ENCODE results near the gene TP53AIP1. TPM values are rescaled to one million over a fixed set of nuclear protein-coding genes. Genes with fewer than 3 reads are reported as not detected.

TP53AIP1 gene
- total and polyA plus RNA-seq, 10 of the 15 experiments (the other 5 are each of a cell fraction or from before 2014, with no cell fraction given) = 0.01 TPM; not detected in 9

DNA sequence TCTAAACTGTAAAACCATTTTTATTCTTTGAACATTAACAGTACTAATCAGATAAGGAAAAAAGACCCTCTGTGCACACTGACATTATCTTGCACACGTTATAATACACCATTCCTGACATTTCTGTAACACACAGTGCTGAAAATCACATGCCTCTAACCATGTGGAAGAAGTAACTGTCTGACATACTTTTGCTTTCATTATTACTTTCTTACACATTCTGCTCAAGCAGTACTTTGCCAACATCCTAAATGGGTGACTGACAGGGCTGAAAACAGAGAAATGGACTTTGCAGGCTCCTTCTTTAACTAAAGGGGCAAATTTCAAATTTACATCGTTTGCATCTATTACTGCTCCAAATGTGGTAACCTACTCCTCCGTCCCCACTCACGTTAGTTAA lies 22.8 kb upstream of the TP53AIP1 start (continued):
- no peak for TF ChIP-seq HCFC1 (IDR thresholded peaks at IDR 0.05; ENCODE audit: low read length)
- no peak for TF ChIP-seq CREB1 (IDR thresholded peaks at IDR 0.05; ENCODE audit: low read depth)
- peak in 1 of 2 experiments; percentile 17; a peak in 2 of 4 replicates for TF ChIP-seq IKZF2 (IDR thresholded peaks at IDR 0.05)
- TF ChIP-seq RELB (IDR thresholded peaks at IDR 0.05; ENCODE audit: low read depth) = peak; percentile 62; the same call in 1 of the 2 replicates
- TF ChIP-seq IKZF1 (conservative IDR thresholded peaks at IDR 0.05) = no peak
- TF ChIP-seq TCF12 (IDR thresholded peaks at IDR 0.05; ENCODE audit: low read depth, low read length) = no peak
- no peak for TF ChIP-seq ZBED1 (IDR thresholded peaks at IDR 0.05; ENCODE audit: borderline replicate concordance)
- TF ChIP-seq BACH1 (IDR thresholded peaks at IDR 0.05; ENCODE audit: borderline replicate concordance) = no peak

- CTCF ChIA-PET = interaction anchor here (2.1 to 20.8 kb wide), 2 partner anchors 8 to 76 kb away, joined by 8 to 480 read pairs; partner anchors contain the start of gene KCNJ5
- Histone ChIP-seq H4K20me1 (ENCODE audit: control insufficient read depth, insufficient read depth) (no peaks in the 10 kb centered on the region), H3K9ac (ENCODE audit: control insufficient read depth, insufficient read depth, low read length) (no peak overlapping the region), H3K4me2 (ENCODE audit: control insufficient read depth, insufficient read depth) (no peak overlapping the region), H3K79me2 (ENCODE audit: control insufficient read depth, insufficient read depth, low read length) (no peaks in the 10 kb centered on the region), H3K9me3 (replicated peaks; ENCODE audit: control insufficient read depth, insufficient read depth, low read length) (no peaks in the 10 kb centered on the region), H3K27me3 (replicated peaks in 1 of 2; ENCODE audit: control insufficient read depth in 2 of 2, insufficient read depth in 2 of 2, low read length in 1 of 2) (0 out of 4 replicates have a peak, but pooled peaks cover 0 to 6% of the 10 kb centered on the region in 2 experiments), H2AFZ (ENCODE audit: control insufficient read depth, low read depth, low read length) (peak overlapping the region; percentile 2; the same call in 1 of the 2 replicates), H3K4me3 (no peak overlapping the region), H3K36me3 (ENCODE audit: control insufficient read depth in 2 of 2, insufficient read depth in 2 of 2, low read length in 1 of 2) (no peaks in the 10 kb centered on the region; a peak in 1 of 4 replicates), H3K27ac (ENCODE audit: control insufficient read depth, insufficient read depth) (no peak overlapping the region), H3K4me1 (ENCODE audit: control insufficient read depth, insufficient read depth, low read length) (peaks cover 15% of the 10 kb centered on the region)
- TF ChIP-seq DPF2 (IDR thresholded peaks at IDR 0.05) = no peak
- TF ChIP-seq NR2F1 (conservative IDR thresholded peaks at IDR 0.05) = no peak
- no peak for TF ChIP-seq YBX1 (IDR thresholded peaks at IDR 0.05)
- TF ChIP-seq TCF12 (IDR thresholded peaks at IDR 0.05; ENCODE audit: low read depth, low read length) = no peak
- TF ChIP-seq CHD2 (IDR thresholded peaks at IDR 0.05; ENCODE audit: borderline replicate concordance, low read depth, low read length) = no peak
- no peak for TF ChIP-seq NFIC (IDR thresholded peaks at IDR 0.05; ENCODE audit: low read depth, low read length)
- no peak for TF ChIP-seq HDGF (IDR thresholded peaks at IDR 0.05)
- TF ChIP-seq, protein P1, sequence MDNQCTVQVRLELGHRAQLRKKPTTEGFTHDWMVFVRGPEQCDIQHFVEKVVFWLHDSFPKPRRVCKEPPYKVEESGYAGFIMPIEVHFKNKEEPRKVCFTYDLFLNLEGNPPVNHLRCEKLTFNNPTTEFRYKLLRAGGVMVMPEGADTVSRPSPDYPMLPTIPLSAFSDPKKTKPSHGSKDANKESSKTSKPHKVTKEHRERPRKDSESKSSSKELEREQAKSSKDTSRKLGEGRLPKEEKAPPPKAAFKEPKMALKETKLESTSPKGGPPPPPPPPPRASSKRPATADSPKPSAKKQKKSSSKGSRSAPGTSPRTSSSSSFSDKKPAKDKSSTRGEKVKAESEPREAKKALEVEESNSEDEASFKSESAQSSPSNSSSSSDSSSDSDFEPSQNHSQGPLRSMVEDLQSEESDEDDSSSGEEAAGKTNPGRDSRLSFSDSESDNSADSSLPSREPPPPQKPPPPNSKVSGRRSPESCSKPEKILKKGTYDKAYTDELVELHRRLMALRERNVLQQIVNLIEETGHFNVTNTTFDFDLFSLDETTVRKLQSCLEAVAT (IDR thresholded peaks at IDR 0.05) = no peak
- WGBS (ENCODE audit: insufficient coverage, insufficient replicate concordance, low lambda C conversion rate, missing lambda C conversion rate) = 49% methylated on average over 7 of the region's 7 CpGs
- FAIRE-seq (no peak), DNase-seq (ENCODE audit: low read depth, low spot score) (no peak), ATAC-seq (no peak)
- in situ Hi-C loops (cut with MboI) (no loop called here), intact Hi-C loops (cut with micrococcal nuclease; ENCODE audit: unreplicated experiment) (no loop called here)
- no TSS peak for BruUV-seq (replicated peaks)
- RAD21 ChIA-PET (ENCODE audit: unreplicated experiment) = interaction anchor here (1.1 to 1.8 kb wide), 3 partner anchors 8 to 79 kb away, joined by 3 to 8 read pairs (median 7); no protein-coding TSS in a partner anchor
- POLR2A ChIA-PET = no interaction called here
- SMC1A ChIA-PET (ENCODE audit: uncharacterized antibody, unreplicated experiment) = interaction anchor here (1.2 kb wide), 1 partner anchor 59 kb away, joined by 3 read pairs; no protein-coding TSS in a partner anchor
Observed at GRCh38 chr11:128964463-128964930, 21.8 kb upstream of the TP53AIP1 start.

Data from GM12878 (cell line).